Fibroblast of skin of left biceps (primary cell): Measurements from ENCODE around the gene PACRG.

Source experiments
- DNase-seq, 2 experiments: peaks; one replicate each; pipeline ENCODE4 v3.0.0-alpha.2; 2013; ENCODE audit warnings: low read depth in 2 of 2

The PACRG gene

DNA sequence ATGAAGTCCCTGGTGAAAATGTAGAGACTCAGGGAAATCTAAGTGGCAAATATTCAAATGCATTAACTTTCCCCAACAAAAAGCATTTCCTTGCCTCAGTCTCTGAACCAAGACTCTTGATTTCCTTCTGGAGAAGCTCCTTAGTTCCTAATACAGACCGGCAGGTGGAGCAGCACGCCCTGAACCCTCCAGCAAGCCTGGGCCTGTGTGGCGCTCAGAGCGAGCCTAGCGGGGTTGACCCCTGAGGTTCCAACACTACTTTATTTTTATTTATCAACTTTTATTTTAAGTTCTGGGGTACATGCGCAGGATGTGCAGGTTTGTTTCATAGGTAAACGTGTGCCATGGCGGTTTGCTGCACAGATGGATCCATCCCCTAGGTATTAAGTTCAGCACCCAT, 50.8 kb downstream of the PACRG start:
- no peak for DNase-seq

DNA sequence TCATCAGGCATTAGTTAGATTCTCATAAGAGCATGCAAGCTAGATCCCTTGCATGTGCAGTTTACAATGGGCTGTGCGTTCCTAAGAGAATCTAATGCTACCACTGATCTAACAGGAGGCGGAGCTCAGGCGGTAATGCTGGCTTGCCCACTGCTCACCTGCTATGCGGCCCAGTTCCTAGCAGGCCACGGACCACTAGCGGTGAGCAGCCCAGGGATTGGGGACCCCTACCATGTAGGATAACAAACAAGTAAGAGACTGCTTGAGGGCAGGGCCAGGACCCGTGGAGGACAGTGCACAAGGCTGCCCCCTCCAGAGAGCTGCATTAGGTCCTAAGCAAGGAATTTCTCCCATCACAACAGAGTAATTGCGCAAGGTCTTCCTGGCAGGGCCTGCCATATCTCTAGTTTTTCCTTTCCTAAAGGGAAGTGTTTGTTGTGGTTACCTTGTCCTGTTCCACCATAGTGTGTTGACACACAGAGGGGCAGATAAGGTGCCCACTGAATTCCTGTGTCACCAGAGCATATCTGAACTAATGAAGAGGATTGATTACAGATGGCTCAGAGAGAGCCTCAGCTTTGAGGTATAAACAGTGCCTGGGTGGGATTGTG, 58.0 kb downstream of the PACRG start:
- DNase-seq, result no peak

DNA sequence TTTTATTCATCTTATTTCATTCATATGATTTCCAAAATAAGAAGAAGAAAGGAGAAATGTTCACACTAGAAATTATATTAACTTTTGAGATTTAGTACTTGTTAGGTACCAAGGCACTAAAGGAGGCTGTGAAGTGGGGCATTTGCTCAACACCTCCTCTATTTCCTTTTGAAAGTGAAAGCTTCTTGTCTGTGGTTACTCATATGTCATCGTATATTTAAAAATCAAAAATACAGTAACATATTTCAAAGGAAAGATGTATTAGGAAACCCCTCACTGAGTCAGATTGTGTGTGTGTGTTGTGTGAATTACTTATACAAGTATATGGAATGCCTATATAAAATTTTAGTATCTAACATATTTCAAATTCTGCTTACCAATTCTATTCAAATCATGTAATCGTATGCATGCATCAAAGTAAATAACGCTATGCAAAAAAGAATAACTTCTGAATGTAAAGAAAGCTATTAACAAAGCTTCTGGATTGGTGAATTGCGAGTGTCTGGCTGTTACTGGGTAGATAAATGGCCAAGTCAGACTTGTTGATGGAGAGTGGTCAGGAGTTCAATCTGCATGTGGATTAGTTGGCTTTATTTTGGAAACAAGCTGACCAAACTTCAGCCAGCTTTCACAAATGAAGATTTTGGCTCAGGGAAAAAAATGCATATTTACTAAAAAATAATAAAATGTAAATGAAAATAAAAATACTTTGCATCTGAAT, 70.9 kb downstream of the PACRG start:
- no peak for DNase-seq

DNA sequence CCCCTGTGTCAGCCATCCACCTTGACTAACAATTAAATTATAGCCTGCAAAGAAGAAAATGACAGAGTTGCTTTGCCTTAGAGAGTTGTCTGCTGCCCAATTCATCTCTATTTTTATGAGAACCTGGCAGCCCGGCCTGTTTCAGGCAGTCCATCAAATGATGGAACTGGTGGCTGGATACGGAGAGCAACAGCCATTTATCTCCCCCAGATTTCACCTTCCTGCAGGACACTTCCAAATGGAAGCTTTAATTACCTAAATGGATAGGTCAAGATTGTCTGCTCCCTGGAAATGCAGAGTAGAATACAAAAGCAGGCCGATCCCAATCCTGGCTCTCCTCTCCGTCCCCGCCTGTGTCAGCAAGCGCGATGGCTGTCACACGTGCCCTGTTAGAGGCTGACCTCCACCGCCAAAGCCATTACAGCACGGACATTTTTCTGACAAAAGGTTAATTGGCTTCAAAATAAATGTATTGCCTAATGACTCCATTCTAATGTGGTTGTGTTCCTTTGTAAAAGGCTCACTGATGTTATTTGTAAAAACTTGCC, 86.7 kb downstream of the PACRG start:
- DNase-seq, result no peak

DNA sequence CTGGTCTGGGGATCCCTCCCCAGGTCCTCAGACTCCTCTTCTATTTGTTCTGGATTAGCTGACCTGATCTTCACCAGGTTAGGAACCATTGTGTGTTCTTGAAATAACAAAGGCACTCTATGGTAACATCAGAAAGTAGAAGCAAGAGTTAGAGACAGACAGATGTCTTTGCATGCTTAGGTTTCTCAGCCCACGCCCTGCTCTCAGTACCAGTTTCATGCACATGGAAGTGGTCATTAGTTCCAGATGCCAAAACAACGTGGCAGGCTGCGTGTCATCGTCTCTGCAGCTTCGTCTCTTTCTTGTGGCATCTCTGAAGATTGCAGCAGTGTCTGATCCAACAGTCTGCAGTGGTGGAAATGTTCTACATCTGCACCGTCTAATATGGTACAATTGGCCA, 89.4 kb downstream of the PACRG start:
- DNase-seq, result no peak

GRCh38 chr6:162819284-162819683, 91.5 kb downstream of the PACRG start:
- no peak for DNase-seq

DNA sequence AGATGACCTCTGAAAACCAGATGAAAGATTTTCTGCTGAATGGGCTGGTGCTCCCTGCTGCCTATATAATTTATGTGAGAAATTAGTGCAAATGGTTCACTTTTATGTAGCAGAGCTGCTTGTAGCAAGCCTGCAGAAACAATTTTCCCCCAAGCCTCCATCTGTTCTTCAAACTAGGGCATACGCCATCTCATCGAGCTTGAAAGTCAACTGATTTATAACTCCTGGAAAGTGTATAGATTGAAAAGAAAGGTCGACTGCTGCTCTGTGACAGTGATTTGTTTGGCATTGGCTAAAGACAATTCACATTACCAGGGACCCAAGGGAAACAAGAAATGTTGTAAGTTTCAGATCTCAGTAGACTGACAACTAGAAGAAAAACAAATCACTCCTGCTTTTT, 93.3 kb downstream of the PACRG start:
- no peak for DNase-seq

DNA sequence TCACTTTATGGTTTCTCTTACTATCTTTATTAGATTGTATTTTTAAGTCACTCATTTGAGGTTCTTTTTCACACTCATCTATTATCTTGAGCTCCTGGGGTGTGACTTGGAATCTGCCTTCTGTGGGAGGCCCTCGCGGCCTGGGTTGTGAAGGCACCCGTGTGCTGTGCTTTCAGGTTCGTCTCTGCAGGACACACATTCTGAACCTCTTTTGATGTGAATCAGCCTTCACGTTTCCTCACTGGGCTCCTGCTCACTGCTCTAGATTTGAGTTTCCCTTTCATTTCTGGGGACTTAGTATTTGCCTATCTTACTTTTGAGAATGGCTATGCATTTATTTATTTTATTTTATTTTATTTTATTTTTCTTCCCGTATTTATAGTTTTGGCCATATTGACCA, 97.8 kb downstream of the PACRG start:
- no peak for DNase-seq

DNA sequence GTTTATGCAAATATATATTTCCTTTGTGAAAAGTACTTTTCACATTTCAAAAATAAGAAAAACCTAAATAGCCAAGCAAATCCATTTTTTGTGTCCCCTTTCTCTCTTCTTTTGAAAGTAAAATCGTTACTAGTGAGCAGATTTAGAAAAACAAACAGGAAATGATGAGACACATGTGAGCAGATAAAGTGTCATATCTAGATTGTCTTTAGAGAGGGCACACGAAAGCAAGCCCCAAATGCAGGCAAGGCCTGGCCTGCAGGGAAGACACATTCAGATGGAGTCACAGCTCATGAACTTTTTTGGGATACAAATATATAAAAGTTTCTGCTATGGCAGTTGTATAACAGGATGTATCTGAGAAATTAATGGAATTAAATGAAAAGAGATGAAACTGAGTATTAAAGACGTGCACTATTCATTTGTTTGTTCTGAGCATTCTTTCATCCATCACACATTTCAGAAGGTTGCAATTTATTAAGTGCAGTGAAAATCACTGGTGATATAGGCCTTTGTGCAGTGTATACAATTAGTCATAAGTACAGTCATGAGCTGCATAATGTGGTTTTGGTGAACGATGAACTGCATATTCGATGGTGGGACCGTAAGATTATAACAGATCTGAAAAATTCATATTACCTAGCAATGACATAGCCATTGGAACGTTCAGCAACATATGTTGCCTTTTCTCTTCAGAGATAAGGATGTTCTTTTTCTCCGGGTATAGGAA, 101.4 kb downstream of the PACRG start:
- peak in 1 of 2 experiments; percentile 3 for DNase-seq

DNA sequence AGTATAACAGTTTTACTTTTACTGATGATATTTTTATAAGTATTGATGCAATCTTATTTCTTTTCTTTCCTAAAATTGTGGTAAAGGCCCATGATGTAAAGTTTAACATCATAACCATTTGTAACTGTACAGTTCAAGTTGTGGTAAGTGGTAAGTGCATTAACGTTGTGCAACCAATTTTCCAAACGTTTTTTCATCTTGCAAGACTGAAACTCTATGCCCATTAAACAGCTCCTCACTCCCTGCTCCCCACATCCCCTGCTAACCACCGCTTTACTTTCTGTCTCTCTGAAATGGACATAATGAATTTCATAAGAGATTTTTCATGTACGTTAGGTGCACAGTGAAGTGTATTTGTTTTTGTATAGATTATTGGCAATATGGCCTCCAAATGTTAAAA, 106.0 kb downstream of the PACRG start:
- no peak for DNase-seq

- DNase-seq, result no peak
Measured at GRCh38 chr6:162845972-162846371, 118.2 kb downstream of the PACRG start.

GRCh38 chr6:162846723-162847122, 118.9 kb downstream of the PACRG start:
- no peak for DNase-seq

GRCh38 chr6:162849269-162849668, 121.5 kb downstream of the PACRG start:
- DNase-seq, result no peak

DNA sequence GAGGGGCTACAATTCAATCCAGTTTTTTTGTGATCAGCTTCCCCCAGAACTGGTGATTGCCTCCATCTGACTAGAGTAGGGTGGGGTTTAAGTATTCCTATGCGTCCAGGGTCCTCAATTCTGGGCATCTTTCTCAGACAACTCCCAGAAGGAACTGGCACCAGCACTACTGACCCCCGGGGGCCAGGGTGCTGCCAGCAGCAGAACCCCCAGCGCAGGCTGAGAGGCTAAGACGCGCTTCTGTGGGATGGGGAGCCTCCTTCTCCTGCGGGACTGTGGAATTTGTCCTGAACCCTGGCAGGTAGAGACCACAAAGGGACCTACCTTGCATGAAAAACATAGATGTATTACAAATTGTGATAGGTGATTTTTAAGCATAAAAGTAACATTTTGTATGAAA, 124.4 kb downstream of the PACRG start:
- no peak for DNase-seq

- no peak for DNase-seq
Measured at GRCh38 chr6:162852840-162853577, 125.2 kb downstream of the PACRG start.

DNA sequence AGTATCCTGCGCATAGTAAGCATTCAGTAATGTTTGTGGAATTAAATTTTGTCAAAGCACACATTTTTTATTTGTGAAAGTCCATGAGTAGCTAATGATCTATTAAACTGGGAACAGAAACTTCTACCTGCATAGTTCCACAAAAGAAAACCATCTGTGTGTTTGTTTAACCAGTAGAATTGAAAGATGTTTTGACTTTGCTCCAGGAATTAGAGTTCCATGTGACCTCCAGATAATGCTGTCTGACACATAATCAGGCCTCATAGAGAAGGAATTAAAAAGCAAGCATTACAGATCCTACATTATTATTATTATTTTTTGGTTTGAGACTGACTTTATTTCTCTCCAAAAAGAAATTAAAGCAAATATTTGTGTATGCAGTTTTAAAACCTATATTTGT, 126.5 kb downstream of the PACRG start:
- no peak for DNase-seq

DNA sequence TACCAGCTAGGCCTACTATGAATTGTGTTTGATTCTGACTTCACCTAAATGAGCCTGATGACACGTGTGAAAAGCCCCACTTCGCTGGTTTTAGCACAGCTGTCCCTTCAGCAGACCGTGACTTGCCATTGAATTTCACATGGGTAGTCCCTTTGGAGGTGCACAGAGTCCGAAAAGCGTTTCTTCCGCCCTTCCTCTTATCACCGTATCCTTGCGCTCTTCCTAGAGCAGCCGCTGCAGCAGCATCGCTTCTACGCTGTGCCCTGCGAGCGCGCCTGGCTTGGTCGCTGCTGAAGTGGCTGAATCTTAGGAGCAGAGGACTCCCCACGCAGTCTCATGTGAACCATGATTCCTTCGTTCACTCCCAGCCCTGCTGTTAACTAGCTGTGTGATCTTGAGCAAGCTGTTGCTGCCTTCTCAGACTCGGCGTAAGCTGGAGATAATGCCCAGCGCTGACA, 127.0 kb downstream of the PACRG start:
- DNase-seq, result no peak

- peak; percentile 77 to 82 for DNase-seq
Measured at GRCh38 chr6:162856885-162857284, 129.1 kb downstream of the PACRG start.

DNA sequence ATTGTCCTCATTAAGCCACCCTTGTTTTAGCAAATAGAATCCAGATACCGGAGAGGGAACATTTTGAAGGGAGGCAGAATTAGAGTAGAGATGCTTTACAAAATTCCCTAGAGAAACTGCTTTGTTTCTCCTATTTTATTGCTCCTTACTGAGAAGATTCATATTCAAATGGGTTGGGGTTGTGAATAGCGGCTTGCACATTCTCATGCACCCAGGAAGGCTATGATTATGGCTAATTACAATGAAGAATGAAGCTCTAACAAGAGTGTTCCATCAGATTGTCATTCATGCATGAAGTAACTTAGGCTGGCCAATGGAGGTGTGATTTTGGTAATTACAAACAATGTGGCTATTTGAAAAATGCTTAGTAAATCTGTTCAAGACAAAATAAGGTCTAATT, 129.6 kb downstream of the PACRG start:
- no peak for DNase-seq

DNA sequence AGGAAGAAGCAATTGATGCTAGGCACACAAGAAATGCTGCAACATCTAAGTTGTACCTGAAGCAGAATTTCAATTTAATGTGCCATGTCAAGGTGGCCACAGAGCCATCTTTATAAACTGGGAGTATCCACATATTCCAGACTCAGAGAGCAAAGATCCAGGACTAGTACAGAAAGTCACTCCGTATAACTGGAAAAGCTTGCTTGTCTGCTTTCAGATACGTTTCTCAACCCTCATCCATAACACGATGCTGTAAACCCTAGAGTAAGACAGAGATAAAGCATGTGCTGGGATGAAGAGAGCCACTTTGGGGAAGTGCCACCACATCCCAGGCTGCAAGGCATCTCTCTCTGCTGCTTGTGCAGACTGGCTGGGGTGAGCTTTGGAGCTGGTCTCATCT, 134.7 kb downstream of the PACRG start:
- DNase-seq, result no peak

- DNase-seq, result no peak
Measured at GRCh38 chr6:162862941-162863340, 135.2 kb downstream of the PACRG start.

DNA sequence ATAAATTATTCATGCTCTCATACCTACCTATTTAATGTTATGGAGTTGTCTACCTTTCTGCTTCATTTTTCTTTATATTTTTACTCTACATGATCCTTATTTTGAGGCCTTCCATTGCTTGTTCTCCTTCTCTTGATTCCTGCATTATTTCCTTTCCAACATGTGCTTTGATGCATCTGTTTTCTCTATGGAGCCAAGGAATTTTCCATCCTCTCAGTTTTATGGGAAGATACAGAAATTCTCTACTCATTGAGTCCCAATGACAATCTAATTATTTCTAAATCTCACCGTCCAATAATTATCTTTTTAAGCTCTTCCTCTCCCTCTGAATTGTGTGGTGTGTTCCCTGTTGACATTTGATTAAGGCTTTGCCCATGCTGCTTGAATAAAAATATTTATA, 136.0 kb downstream of the PACRG start:
- no peak for DNase-seq
